Measurements from ENCODE around the gene NOS3. TPM values are rescaled to one million over a fixed set of nuclear protein-coding genes. Genes with fewer than 3 reads are reported as not detected.

The NOS3 gene
- total and polyA plus RNA-seq, 9 of the 15 experiments (the other 6 are each of a cell fraction or from before 2014, with no cell fraction given) = 1.1 to 121 (median 23.6) TPM

- in situ Hi-C loops (cut with MboI) (no loop called here), intact Hi-C loops (cut with micrococcal nuclease) (no loop called here)
- peaks cover 85% of the 10 kb centered on the region for H3K36me3 ChIP-seq (ENCODE audit: control insufficient read depth, insufficient read depth, low read length)
- ChIA-PET POLR2A (interaction anchor here (0.6 to 1.9 kb wide), 6 partner anchors 8 to 241 kb away, joined by 3 to 9 read pairs (median 8); no protein-coding TSS in a partner anchor), CTCF (ENCODE audit: low intra/inter-chr PET ratio) (no interaction called here)
- no peak overlapping the region for H3K4me3 ChIP-seq
- TF ChIP-seq ZNF740 (CRISPR knock-in tag; IDR thresholded peaks at IDR 0.05) = peak; percentile 83
- TF ChIP-seq ZNF740 (tag; IDR thresholded peaks at IDR 0.05) = 0 out of 4 replicates have a peak, but pooled peaks of 1 of the 2 experiments have one; percentile 44
- no peak for TF ChIP-seq RUNX1 (IDR thresholded peaks at IDR 0.05; ENCODE audit: low read depth)
- peak; percentile 69 for TF ChIP-seq POLR2G (IDR thresholded peaks at IDR 0.05; ENCODE audit: low read depth, low read length)
- TF ChIP-seq RBM22 (IDR thresholded peaks at IDR 0.05; ENCODE audit: low read depth, low read length, poor library complexity, severe bottlenecking) = peak; percentile 67
- peak; percentile 56 for TF ChIP-seq PCBP1 (IDR thresholded peaks at IDR 0.05; ENCODE audit: low read depth, low read length, poor library complexity, severe bottlenecking)
- TF ChIP-seq EGR1 (conservative IDR thresholded peaks at IDR 0.05) = no peak
- H3K4me1 ChIP-seq (replicated peaks in 1 of 2; ENCODE audit: control insufficient read depth in 2 of 2, insufficient read depth in 2 of 2, low read length in 2 of 2) = peaks cover 40 to 92% of the 10 kb centered on the region in 2 experiments
- H3K9ac ChIP-seq (ENCODE audit: insufficient read depth in 1 of 2, low read depth in 2 of 2, low read length in 2 of 2) = no peak overlapping the region
- no peak overlapping the region for H3K4me2 ChIP-seq (ENCODE audit: insufficient read depth, low read length)
- ATAC-seq = no peak
- H4K20me1 ChIP-seq (replicated peaks; ENCODE audit: control insufficient read depth, insufficient read depth, low read length) = peaks cover 8% of the 10 kb centered on the region; the same call in 1 of the 2 replicates
- no peak for DNase-seq (ENCODE audit: extremely low read depth in 1 of 4, low spot score in 3 of 4)
- H3K27ac ChIP-seq (ENCODE audit: extremely low read depth, low read depth, low read length) = no peak overlapping the region
- no peaks in the 10 kb centered on the region for H3K9me3 ChIP-seq (replicated peaks; ENCODE audit: control insufficient read depth, insufficient read depth, low read depth, low read length)
- no peak for FAIRE-seq
- peaks cover 13% of the 10 kb centered on the region for H3K9me1 ChIP-seq (ENCODE audit: control insufficient read depth, insufficient read depth, low read length)
- no TSS peak for BruUV-seq (replicated peaks)
- 90% methylated on average over 22 of the region's 31 CpGs for WGBS (ENCODE audit: insufficient coverage, low coverage, missing lambda C conversion rate)
- H3K79me2 ChIP-seq (ENCODE audit: control insufficient read depth, insufficient read depth, low read length) = peaks cover 44% of the 10 kb centered on the region
- no peaks in the 10 kb centered on the region for H3K27me3 ChIP-seq (ENCODE audit: control insufficient read depth in 2 of 2, insufficient read depth in 2 of 2, low read length in 2 of 2)
- H2AFZ ChIP-seq (ENCODE audit: low read depth, low read length) = no peak overlapping the region
Observed at GRCh38 chr7:150947241-150947745, 43.5 kb upstream of the NOS3 start.

Measured in K562 (cell line).